ENCODE measurements around the gene KATNB1.

GRCh38 chr16:57801809-57802340 is 66.3 kb downstream of the KATNB1 start:
- TF ChIP-seq CTCF (IDR thresholded peaks at IDR 0.05): no peak
- TF ChIP-seq POLR2A (IDR thresholded peaks at IDR 0.05): no peak
